Calu3 (cell line): ENCODE data around the gene PRR33. TPM values are rescaled to one million over a fixed set of nuclear protein-coding genes. Genes with fewer than 3 reads are reported as not detected.

Experiments
- BruUV-seq: library from RNA; stranded (reverse); fragments of 400-500 nt; replicated peaks from 2 replicates; lab custom pipeline; 2021; lab: Mats Ljungman, UMichigan
- CTCF ChIA-PET: fragments of 300-600 bp; sonication (Branson Sonifier 250); formaldehyde crosslinking; loops from one replicate; lab custom pipeline; 2022; ENCODE audit warnings: antibody characterized with exemption; lab: Charles Lee
- DNase-seq: peaks from one replicate; pipeline ENCODE4 v3.0.0; 2022
- H3K27ac Mint-ChIP-seq: one replicate; pipeline ENCODE4 v1.8.0; 2022; ENCODE audit warnings: mixed read lengths; ENCODE audit not compliant: unreplicated experiment
- H3K27me3 Mint-ChIP-seq: one replicate; pipeline ENCODE4 v1.8.0; 2022; ENCODE audit warnings: mixed read lengths; ENCODE audit not compliant: unreplicated experiment
- H3K36me3 Mint-ChIP-seq: one replicate; pipeline ENCODE4 v1.8.0; 2022; ENCODE audit warnings: mild to moderate bottlenecking, moderate library complexity, mixed read lengths; ENCODE audit not compliant: insufficient read depth, unreplicated experiment
- H3K4me1 Mint-ChIP-seq: one replicate; pipeline ENCODE4 v1.8.0; 2022; ENCODE audit warnings: mild to moderate bottlenecking, low read depth, mixed read lengths; ENCODE audit not compliant: unreplicated experiment
- H3K4me3 Mint-ChIP-seq: one replicate; pipeline ENCODE4 v1.8.0; 2022; ENCODE audit warnings: mild to moderate bottlenecking, low read depth, moderate library complexity, mixed read lengths; ENCODE audit not compliant: unreplicated experiment
- H3K9me3 Mint-ChIP-seq: one replicate; pipeline ENCODE4 v1.8.0; 2022; ENCODE audit warnings: low read depth, mixed read lengths; ENCODE audit not compliant: unreplicated experiment
- intact Hi-C: fragments of 100-400 bp; cut with micrococcal nuclease; formaldehyde crosslinking; loops from one replicate; pipeline ENCODE4 v1.10.0; 2022; ENCODE audit not compliant: unreplicated experiment
- total RNA-seq: library from RNA; stranded (reverse); gene quantifications from 2 replicates; pipeline ENCODE4 v1.2.3, GENCODE V29; 2022
- TF ChIP-seq, protein P1 (sequence below): fragments of 200-600 bp; IDR thresholded peaks from one replicate; pipeline ENCODE4 v1.8.0; 2022; ENCODE audit warnings: antibody characterized with exemption; ENCODE audit not compliant: unreplicated experiment

The PRR33 gene
- total RNA-seq, 1 experiment from 2014 or later = not detected

DNA sequence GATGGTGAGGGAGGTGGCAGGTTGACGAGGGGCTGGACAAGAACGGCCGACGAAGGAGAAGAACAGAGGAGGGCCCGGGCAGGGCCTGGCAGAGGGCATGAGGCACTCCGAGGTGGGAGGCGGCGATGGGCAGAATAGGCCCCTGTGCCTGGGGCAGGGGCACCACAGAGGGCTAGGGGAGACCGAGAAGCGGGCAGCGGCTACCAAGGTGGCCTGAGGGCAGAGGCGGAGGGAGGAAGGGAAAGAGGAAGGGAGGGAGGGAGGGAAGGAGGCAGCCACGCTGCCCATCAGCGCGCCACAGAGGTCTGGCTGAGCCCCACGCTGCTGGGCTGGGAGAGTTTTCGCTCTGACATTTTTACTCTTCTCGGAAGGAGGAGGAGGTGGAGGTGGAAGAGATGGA lies 27.5 kb downstream of the PRR33 start:
- no TSS peak for BruUV-seq
- Mint-ChIP-seq H3K27me3 (peaks cover 11% of the 10 kb centered on the region), H3K9me3 (no peaks in the 10 kb centered on the region), H3K27ac (no peak overlapping the region), H3K36me3 (no peaks in the 10 kb centered on the region), H3K4me3 (no peak overlapping the region), H3K4me1 (peaks cover 19% of the 10 kb centered on the region)
- TF ChIP-seq, protein P1, sequence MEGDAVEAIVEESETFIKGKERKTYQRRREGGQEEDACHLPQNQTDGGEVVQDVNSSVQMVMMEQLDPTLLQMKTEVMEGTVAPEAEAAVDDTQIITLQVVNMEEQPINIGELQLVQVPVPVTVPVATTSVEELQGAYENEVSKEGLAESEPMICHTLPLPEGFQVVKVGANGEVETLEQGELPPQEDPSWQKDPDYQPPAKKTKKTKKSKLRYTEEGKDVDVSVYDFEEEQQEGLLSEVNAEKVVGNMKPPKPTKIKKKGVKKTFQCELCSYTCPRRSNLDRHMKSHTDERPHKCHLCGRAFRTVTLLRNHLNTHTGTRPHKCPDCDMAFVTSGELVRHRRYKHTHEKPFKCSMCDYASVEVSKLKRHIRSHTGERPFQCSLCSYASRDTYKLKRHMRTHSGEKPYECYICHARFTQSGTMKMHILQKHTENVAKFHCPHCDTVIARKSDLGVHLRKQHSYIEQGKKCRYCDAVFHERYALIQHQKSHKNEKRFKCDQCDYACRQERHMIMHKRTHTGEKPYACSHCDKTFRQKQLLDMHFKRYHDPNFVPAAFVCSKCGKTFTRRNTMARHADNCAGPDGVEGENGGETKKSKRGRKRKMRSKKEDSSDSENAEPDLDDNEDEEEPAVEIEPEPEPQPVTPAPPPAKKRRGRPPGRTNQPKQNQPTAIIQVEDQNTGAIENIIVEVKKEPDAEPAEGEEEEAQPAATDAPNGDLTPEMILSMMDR = no peak
- intact Hi-C loops = no loop called here
- DNase-seq = no peak
- CTCF ChIA-PET = no interaction called here

DNA sequence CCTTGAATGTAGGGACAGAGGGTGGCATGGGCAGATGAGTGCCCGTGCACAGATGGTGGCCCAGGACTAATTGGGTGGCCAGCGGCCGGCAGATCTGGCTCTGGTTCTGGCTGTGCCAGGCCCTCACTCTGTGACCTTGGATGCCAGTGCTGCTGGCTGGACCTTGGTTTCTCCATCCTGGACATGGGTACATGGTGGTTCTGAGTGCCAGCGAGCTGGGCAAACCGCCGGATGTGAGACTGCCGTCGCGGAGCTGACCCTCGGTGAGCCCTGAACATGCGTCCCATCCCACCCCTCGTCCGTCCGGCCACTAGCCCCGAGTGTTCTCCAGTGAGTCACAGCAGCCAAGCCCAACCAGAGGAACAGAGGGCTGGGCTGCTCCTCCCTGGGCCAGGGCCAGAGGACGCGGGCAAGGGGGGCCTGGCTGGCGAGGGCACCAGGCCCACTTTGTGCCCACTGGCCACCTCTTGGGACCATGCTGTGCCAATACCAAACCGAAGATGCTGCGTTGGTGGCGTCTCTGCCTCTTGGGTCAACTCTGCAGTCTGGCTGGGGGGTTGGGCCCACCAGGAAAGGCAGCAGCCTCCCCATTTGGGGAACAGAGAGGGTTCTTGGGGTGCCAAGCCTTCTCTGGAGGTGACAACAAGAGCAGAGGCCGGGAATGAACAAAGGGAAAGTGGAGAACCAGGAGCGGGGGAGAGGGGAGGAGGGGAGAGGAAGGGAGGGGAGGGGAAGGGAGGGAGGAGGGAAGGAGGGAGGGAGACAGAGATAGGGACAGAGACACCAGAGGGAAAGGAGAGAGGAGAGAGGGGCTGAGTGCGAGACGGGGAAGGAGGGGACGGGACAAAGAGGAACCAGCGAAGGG lies 28.1 kb downstream of the PRR33 start:
- CTCF ChIA-PET = interaction anchor here (0.6 kb wide), 1 partner anchor 184 kb away, joined by 4 read pairs; no protein-coding TSS in a partner anchor
- H3K27ac Mint-ChIP-seq = no peak overlapping the region
- no peaks in the 10 kb centered on the region for H3K9me3 Mint-ChIP-seq
- no peak overlapping the region for H3K4me3 Mint-ChIP-seq
- no TSS peak for BruUV-seq
- intact Hi-C loops = no loop called here
- peaks cover 5% of the 10 kb centered on the region for H3K27me3 Mint-ChIP-seq
- H3K36me3 Mint-ChIP-seq = no peaks in the 10 kb centered on the region
- peak; percentile 86 for DNase-seq
- peaks cover 19% of the 10 kb centered on the region for H3K4me1 Mint-ChIP-seq
- TF ChIP-seq, protein P1 = no peak

DNA sequence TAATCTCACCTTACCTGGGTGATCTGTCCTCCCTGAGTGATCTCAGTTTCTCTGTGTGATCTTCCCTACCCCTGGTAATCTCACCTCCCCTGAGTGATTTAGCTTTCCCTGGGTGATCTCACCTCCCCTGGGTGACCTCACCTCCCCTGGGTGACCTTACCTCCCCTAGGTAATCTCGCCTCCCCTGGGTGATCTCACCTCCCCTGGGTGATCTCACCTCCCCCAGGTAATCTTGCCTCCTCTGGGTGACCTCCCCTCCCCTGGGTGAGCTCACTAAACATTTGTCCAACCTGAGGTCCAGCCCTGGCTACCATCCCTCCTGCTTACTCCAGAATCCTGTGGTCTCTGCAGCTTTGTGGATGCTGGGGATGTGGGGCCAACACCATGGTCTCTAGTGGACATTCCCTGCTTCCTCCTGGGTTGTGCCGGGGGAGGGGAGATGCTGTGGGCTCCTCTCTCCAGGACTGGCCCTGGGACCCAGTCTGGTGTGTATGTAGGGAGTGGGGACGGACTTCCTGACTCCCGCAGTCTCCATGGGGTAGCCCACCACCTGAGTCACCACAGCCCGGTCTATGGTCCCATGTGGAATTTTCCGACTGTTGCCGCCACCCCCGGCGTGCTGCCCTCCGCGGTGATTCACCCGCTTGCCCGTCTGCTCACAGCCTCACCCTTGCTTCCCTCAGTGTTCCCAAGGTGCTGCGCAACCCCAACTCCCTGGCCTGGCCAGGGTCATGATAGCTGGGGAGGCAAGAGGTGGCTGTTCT lies 28.9 kb downstream of the PRR33 start:
- Mint-ChIP-seq H3K4me1 (peaks cover 19% of the 10 kb centered on the region), H3K9me3 (no peaks in the 10 kb centered on the region), H3K36me3 (no peaks in the 10 kb centered on the region), H3K4me3 (no peak overlapping the region), H3K27me3 (no peaks in the 10 kb centered on the region), H3K27ac (no peak overlapping the region)
- TF ChIP-seq, protein P1 = no peak
- CTCF ChIA-PET = interaction anchor here (1.0 kb wide), 1 partner anchor 224 kb away, joined by 3 read pairs; no protein-coding TSS in a partner anchor
- BruUV-seq = no TSS peak
- DNase-seq = peak; percentile 32
- intact Hi-C loops = no loop called here
